Measurements from ENCODE around the gene ADIPOQ. TPM values are rescaled to one million over a fixed set of nuclear protein-coding genes. Genes with fewer than 3 reads are reported as not detected.

The ADIPOQ gene
- total RNA-seq, 1 donor = under 0.01 TPM

- no peak for DNase-seq (ENCODE audit: insufficient read length, low spot score, missing footprints)
- Histone ChIP-seq H3K4me3 (ENCODE audit: insufficient read depth, low read length) (no peak overlapping the region), H3K9me3 (ENCODE audit: low read depth, low read length) (no peaks in the 10 kb centered on the region), H3K79me2 (ENCODE audit: insufficient read depth, low read length) (no peaks in the 10 kb centered on the region), H2AFZ (ENCODE audit: low read length) (no peak overlapping the region), H4K20me1 (ENCODE audit: insufficient read depth, low read length) (no peaks in the 10 kb centered on the region), H3K27ac (ENCODE audit: low read depth, low read length) (no peak overlapping the region), H3K36me3 (ENCODE audit: insufficient read depth, low read length) (no peaks in the 10 kb centered on the region), H3K27me3 (ENCODE audit: insufficient read depth, low read length) (no peaks in the 10 kb centered on the region), H3K4me1 (ENCODE audit: insufficient read depth, low read length) (no peaks in the 10 kb centered on the region), H3K4me2 (ENCODE audit: insufficient read depth, low read length) (no peak overlapping the region)
- TF ChIP-seq CTCF (IDR thresholded peaks at IDR 0.05; ENCODE audit: extremely low read depth, low read depth, low read length) = no peak
Observed at GRCh38 chr3:186896006-186896405, 53.5 kb downstream of the ADIPOQ start.

DNA sequence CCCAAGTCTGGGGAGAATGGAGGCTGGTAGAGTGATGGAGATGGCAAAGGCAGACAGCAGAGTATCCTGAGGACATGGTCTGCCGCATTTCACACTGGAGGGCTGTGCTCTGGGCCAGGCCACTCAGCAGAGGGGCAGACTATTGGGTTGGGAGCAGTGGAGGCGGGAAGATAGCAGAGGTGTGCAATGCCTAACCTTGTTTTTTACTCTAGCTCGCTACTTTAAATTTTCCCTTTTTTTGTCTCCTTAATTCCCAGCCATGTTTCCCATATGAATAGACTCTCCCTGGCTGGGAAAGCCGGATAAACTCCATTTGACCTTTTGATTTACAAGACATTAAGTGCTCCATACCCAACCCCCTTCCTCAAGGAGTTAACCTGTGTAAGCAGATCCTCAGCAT is 54.4 kb downstream of the ADIPOQ start:
- Histone ChIP-seq H2AFZ (ENCODE audit: low read length) (no peak overlapping the region), H3K79me2 (ENCODE audit: insufficient read depth, low read length) (no peaks in the 10 kb centered on the region), H3K4me1 (ENCODE audit: insufficient read depth, low read length) (no peaks in the 10 kb centered on the region), H3K27ac (ENCODE audit: low read depth, low read length) (no peak overlapping the region), H4K20me1 (ENCODE audit: insufficient read depth, low read length) (no peaks in the 10 kb centered on the region), H3K4me3 (ENCODE audit: insufficient read depth, low read length) (no peak overlapping the region), H3K36me3 (ENCODE audit: insufficient read depth, low read length) (no peaks in the 10 kb centered on the region), H3K4me2 (ENCODE audit: insufficient read depth, low read length) (no peak overlapping the region), H3K9me3 (ENCODE audit: low read depth, low read length) (no peaks in the 10 kb centered on the region), H3K27me3 (ENCODE audit: insufficient read depth, low read length) (no peaks in the 10 kb centered on the region)
- DNase-seq (ENCODE audit: insufficient read length, low spot score, missing footprints) = no peak
- TF ChIP-seq CTCF (IDR thresholded peaks at IDR 0.05; ENCODE audit: extremely low read depth, low read depth, low read length) = no peak

GRCh38 chr3:186901135-186901734 is 58.7 kb downstream of the ADIPOQ start:
- no peak for TF ChIP-seq CTCF (IDR thresholded peaks at IDR 0.05; ENCODE audit: extremely low read depth, low read depth, low read length)
- no peaks in the 10 kb centered on the region for H4K20me1 ChIP-seq (ENCODE audit: insufficient read depth, low read length)
- no peaks in the 10 kb centered on the region for H3K36me3 ChIP-seq (ENCODE audit: insufficient read depth, low read length)
- DNase-seq (ENCODE audit: insufficient read length, low spot score, missing footprints) = no peak
- no peak overlapping the region for H3K4me3 ChIP-seq (ENCODE audit: insufficient read depth, low read length)
- no peaks in the 10 kb centered on the region for H3K79me2 ChIP-seq (ENCODE audit: insufficient read depth, low read length)
- no peak overlapping the region for H2AFZ ChIP-seq (ENCODE audit: low read length)
- no peaks in the 10 kb centered on the region for H3K4me1 ChIP-seq (ENCODE audit: insufficient read depth, low read length)
- H3K9me3 ChIP-seq (ENCODE audit: low read depth, low read length) = no peaks in the 10 kb centered on the region
- no peak overlapping the region for H3K4me2 ChIP-seq (ENCODE audit: insufficient read depth, low read length)
- H3K27ac ChIP-seq (ENCODE audit: low read depth, low read length) = no peak overlapping the region
- no peaks in the 10 kb centered on the region for H3K27me3 ChIP-seq (ENCODE audit: insufficient read depth, low read length)

GRCh38 chr3:186902154-186902553 is 59.6 kb downstream of the ADIPOQ start:
- Histone ChIP-seq H4K20me1 (ENCODE audit: insufficient read depth, low read length) (no peaks in the 10 kb centered on the region), H3K4me3 (ENCODE audit: insufficient read depth, low read length) (no peak overlapping the region), H3K4me2 (ENCODE audit: insufficient read depth, low read length) (no peak overlapping the region), H3K9me3 (ENCODE audit: low read depth, low read length) (no peaks in the 10 kb centered on the region), H3K27ac (ENCODE audit: low read depth, low read length) (no peak overlapping the region), H2AFZ (ENCODE audit: low read length) (no peak overlapping the region), H3K4me1 (ENCODE audit: insufficient read depth, low read length) (no peaks in the 10 kb centered on the region), H3K27me3 (ENCODE audit: insufficient read depth, low read length) (no peaks in the 10 kb centered on the region), H3K79me2 (ENCODE audit: insufficient read depth, low read length) (no peaks in the 10 kb centered on the region), H3K36me3 (ENCODE audit: insufficient read depth, low read length) (no peaks in the 10 kb centered on the region)
- TF ChIP-seq CTCF (IDR thresholded peaks at IDR 0.05; ENCODE audit: extremely low read depth, low read depth, low read length) = no peak
- no peak for DNase-seq (ENCODE audit: insufficient read length, low spot score, missing footprints)

All from osteoblast (primary cell).